ENCODE data around the gene BOK. TPM values are rescaled to one million over a fixed set of nuclear protein-coding genes. Genes with fewer than 3 reads are reported as not detected.
"Not testable (repeated sequence)": the region's sequence is repeated elsewhere in the genome, so short reads cannot be mapped to it uniquely, and the experiment has no call there.

BOK gene
- total RNA-seq, 1 donor from 2014 or later, result 6.9 TPM

DNA sequence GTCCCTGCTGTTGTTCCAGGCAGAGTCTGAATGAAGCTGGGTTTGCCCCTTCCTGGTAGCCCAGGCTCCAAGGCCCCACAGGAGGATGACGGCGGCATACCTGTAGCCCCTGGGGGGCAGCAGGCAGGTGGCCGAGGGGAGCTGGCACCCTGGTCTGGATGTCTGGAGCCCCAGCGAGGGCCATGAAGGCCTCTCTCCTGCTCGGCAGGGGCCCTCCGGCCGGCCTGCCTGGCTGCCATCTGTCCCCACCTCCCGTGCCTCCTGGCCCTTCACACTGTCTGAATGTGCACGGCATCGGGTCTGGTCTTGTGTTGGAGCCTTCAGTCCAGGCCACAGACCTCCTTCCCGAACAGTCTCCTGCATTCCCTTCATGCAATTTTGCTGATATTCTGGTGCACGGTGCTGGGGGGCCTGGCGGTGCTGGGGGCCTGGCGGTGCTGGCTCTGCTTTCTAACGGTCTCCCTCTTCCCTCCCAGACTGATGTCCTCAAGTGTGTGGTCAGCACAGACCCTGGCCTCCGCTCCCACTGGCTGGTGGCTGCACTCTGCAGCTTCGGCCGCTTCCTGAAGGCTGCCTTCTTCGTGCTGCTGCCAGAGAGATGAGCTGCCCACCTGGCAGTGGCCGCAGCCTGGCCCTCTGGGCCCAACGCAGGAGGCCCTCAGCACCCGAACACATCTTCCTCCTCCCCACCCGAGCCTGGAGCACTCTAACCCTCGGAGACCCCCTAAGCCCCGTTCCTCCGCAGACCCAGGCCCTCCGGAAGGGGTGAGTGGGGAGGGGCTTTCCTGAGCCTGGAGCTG lies 13.5 kb downstream of the BOK start:
- Mint-ChIP-seq H3K27ac (ENCODE audit: unreplicated experiment) (peak overlapping the region; percentile 88), H3K36me3 (ENCODE audit: low read depth) (peaks cover 3% of the 10 kb centered on the region), H3K27me3 (ENCODE audit: low read depth) (no peaks in the 10 kb centered on the region), H3K9me3 (no peaks in the 10 kb centered on the region), H3K4me3 (peak overlapping the region; percentile 72), H3K4me1 (peaks cover 4% of the 10 kb centered on the region)
- DNase-seq (ENCODE audit: low read depth, low spot score), result no peak
- TF ChIP-seq, protein P1, sequence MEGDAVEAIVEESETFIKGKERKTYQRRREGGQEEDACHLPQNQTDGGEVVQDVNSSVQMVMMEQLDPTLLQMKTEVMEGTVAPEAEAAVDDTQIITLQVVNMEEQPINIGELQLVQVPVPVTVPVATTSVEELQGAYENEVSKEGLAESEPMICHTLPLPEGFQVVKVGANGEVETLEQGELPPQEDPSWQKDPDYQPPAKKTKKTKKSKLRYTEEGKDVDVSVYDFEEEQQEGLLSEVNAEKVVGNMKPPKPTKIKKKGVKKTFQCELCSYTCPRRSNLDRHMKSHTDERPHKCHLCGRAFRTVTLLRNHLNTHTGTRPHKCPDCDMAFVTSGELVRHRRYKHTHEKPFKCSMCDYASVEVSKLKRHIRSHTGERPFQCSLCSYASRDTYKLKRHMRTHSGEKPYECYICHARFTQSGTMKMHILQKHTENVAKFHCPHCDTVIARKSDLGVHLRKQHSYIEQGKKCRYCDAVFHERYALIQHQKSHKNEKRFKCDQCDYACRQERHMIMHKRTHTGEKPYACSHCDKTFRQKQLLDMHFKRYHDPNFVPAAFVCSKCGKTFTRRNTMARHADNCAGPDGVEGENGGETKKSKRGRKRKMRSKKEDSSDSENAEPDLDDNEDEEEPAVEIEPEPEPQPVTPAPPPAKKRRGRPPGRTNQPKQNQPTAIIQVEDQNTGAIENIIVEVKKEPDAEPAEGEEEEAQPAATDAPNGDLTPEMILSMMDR (conservative IDR thresholded peaks at IDR 0.05), result no peak

DNA sequence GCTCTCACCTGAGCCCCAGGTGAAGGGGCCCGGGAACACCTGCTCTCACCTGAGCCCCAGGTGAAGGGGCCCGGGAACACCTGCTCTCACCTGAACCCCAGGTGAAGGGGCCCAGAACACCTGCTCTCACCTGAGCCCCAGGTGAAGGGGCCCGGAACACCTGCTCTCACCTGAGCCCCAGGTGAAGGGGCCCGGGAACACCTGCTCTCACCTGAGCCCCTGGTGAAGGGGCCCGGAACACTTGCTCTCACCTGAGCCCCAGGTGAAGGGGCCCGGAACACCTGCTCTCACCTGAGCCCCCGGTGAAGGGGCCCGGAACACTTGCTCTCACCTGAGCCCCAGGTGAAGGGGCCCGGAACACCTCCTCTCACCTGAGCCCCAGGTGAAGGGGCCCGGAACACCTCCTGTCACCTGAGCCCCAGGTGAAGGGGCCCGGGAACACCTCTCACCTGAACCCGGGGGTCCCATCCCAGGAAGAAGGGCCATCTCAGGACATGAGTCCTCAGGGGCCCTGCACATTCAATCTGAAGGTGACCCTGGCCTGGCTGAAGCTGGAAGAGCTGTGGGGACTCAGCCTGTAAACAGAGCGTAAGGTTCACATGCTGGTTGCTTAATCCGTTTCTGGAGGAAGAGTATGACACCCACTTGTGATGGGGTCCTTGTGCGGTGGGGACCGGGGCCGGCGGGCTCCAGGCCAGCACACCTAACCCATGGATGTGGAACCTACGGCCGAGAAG lies 14.5 kb downstream of the BOK start:
- H3K27me3 Mint-ChIP-seq (ENCODE audit: low read depth); H3K27ac Mint-ChIP-seq (ENCODE audit: unreplicated experiment); H3K9me3 Mint-ChIP-seq; H3K36me3 Mint-ChIP-seq (ENCODE audit: low read depth); H3K4me3 Mint-ChIP-seq; DNase-seq (ENCODE audit: low read depth, low spot score): not testable (repeated sequence)
- H3K4me1 Mint-ChIP-seq, result peaks cover 11% of the 10 kb centered on the region

- H3K36me3 Mint-ChIP-seq (ENCODE audit: low read depth), result peaks cover 15% of the 10 kb centered on the region
- no peak for DNase-seq (ENCODE audit: low read depth, low spot score)
- no peak overlapping the region for H3K4me3 Mint-ChIP-seq
- peaks cover 2% of the 10 kb centered on the region for H3K9me3 Mint-ChIP-seq
- TF ChIP-seq, protein P1 (conservative IDR thresholded peaks at IDR 0.05), result no peak
- peaks cover 12% of the 10 kb centered on the region for H3K4me1 Mint-ChIP-seq
- no peak overlapping the region for H3K27ac Mint-ChIP-seq (ENCODE audit: unreplicated experiment)
- no peaks in the 10 kb centered on the region for H3K27me3 Mint-ChIP-seq (ENCODE audit: low read depth)
These were observed 15.2 kb downstream of the BOK start for GRCh38 chr2:241573741-241574140.

- DNase-seq (ENCODE audit: low read depth, low spot score), result no peak
- Mint-ChIP-seq H3K36me3 (ENCODE audit: low read depth) (peaks cover 22% of the 10 kb centered on the region), H3K4me3 (no peak overlapping the region), H3K9me3 (peaks cover 7% of the 10 kb centered on the region), H3K4me1 (peaks cover 12% of the 10 kb centered on the region), H3K27ac (ENCODE audit: unreplicated experiment) (peak overlapping the region; percentile 32), H3K27me3 (ENCODE audit: low read depth) (no peaks in the 10 kb centered on the region)
- TF ChIP-seq, protein P1 (conservative IDR thresholded peaks at IDR 0.05), result no peak
These were observed 16.5 kb downstream of the BOK start for GRCh38 chr2:241574911-241575623.

- peak overlapping the region; percentile 27 for H3K27ac Mint-ChIP-seq (ENCODE audit: unreplicated experiment)
- H3K4me1 Mint-ChIP-seq, result peaks cover 12% of the 10 kb centered on the region
- DNase-seq (ENCODE audit: low read depth, low spot score), result no peak
- peaks cover 26% of the 10 kb centered on the region for H3K36me3 Mint-ChIP-seq (ENCODE audit: low read depth)
- TF ChIP-seq, protein P1 (conservative IDR thresholded peaks at IDR 0.05), result no peak
- no peaks in the 10 kb centered on the region for H3K27me3 Mint-ChIP-seq (ENCODE audit: low read depth)
- peaks cover 7% of the 10 kb centered on the region for H3K9me3 Mint-ChIP-seq
- H3K4me3 Mint-ChIP-seq, result no peak overlapping the region
These were observed 17.2 kb downstream of the BOK start for GRCh38 chr2:241575624-241576292.
